Gastrocnemius medialis (tissue), 4 donors: ENCODE measurements around the gene CHST5.
"Not testable (repeated sequence)": the region's sequence is repeated elsewhere in the genome, so short reads cannot be mapped to it uniquely, and the experiment has no call there.

Experiments used
- POLR2A ChIP-seq, 2 donors: fragments of 450-650 bp; IDR thresholded peaks; one replicate each; pipeline ENCODE4 v1.6.1; 2017; ENCODE audit warnings: antibody characterized with exemption in 2 of 2, mild to moderate bottlenecking in 2 of 2, moderate library complexity in 2 of 2
- TF ChIP-seq, protein P1 (sequence below), 5 experiments: fragments of 450-650 bp in 3 of 5; fragments of 200-600 bp in 2 of 5; sonication (generic) in 2 of 5; IDR thresholded peaks in 4 of 5; conservative IDR thresholded peaks in 1 of 5; 1 replicate in 4 of 5; 2 replicates in 1 of 5; pipeline ENCODE4 v1.5.1; 2016 to 2019; ENCODE audit warnings: antibody characterized with exemption in 5 of 5, mild to moderate bottlenecking in 3 of 5, moderate library complexity in 3 of 5

DNA sequence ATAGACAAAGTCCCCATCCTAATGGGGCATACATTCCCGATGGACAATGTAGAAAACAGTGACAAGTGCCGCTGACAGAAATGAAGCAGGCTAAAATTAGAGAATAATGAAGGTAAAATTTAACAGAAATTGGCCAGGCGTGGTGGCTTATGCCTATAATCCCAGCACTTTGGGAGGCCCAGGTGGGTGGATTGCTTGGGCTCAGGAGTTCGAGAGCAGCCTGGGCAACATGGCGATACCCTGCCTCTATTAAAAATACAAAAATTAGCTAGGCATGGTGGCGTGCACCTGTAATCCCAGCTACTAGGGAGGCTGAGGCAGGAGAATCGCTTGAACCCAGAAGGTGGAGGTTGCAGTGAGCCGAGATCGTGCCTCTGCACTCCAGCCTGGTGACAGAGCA is 12.5 kb upstream of the CHST5 start:
- TF ChIP-seq, protein P1, sequence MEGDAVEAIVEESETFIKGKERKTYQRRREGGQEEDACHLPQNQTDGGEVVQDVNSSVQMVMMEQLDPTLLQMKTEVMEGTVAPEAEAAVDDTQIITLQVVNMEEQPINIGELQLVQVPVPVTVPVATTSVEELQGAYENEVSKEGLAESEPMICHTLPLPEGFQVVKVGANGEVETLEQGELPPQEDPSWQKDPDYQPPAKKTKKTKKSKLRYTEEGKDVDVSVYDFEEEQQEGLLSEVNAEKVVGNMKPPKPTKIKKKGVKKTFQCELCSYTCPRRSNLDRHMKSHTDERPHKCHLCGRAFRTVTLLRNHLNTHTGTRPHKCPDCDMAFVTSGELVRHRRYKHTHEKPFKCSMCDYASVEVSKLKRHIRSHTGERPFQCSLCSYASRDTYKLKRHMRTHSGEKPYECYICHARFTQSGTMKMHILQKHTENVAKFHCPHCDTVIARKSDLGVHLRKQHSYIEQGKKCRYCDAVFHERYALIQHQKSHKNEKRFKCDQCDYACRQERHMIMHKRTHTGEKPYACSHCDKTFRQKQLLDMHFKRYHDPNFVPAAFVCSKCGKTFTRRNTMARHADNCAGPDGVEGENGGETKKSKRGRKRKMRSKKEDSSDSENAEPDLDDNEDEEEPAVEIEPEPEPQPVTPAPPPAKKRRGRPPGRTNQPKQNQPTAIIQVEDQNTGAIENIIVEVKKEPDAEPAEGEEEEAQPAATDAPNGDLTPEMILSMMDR (IDR thresholded peaks at IDR 0.05 in 4 of 5, conservative IDR thresholded peaks at IDR 0.05 in 1 of 5), result not testable (repeated sequence)
- TF ChIP-seq POLR2A (IDR thresholded peaks at IDR 0.05), result not testable (repeated sequence)
